GM18502 (cell line): ENCODE data around the gene SCYL2.
A peak's percentile ranks its signal among the peaks of the same experiment; 100 is the strongest.
"Not testable (repeated sequence)": the region's sequence is repeated elsewhere in the genome, so short reads cannot be mapped to it uniquely, and the experiment has no call there.

Experiments
- ATAC-seq: cut with Tn5 transposase; IDR thresholded peaks from one replicate; pipeline ENCODE4 v1.9.1; 2021; ENCODE audit warnings: mild to moderate bottlenecking; ENCODE audit not compliant: unreplicated experiment, poor library complexity

SCYL2 gene

GRCh38 chr12:100263131-100263530 is 3.8 kb upstream of the SCYL2 start:
- ATAC-seq, result no peak

- ATAC-seq, result not testable (repeated sequence)
These were observed 1.9 kb upstream of the SCYL2 start for GRCh38 chr12:100265107-100265506.

GRCh38 chr12:100265732-100266584 is 1.0 kb upstream of the SCYL2 start:
- ATAC-seq, result peak; percentile 19

GRCh38 chr12:100266585-100266834 is 467 bp upstream of the SCYL2 start:
- peak; percentile 85 for ATAC-seq

GRCh38 chr12:100267603-100268281 is 765 bp downstream of the SCYL2 start:
- peak; percentile 4 for ATAC-seq

GRCh38 chr12:100268835-100269564 is 2.0 kb downstream of the SCYL2 start:
- no peak for ATAC-seq

GRCh38 chr12:100273782-100274181 is 6.8 kb downstream of the SCYL2 start:
- no peak for ATAC-seq

- no peak for ATAC-seq
These were observed 7.3 kb downstream of the SCYL2 start for GRCh38 chr12:100274291-100274690.

GRCh38 chr12:100279159-100279558 is 12.2 kb downstream of the SCYL2 start:
- ATAC-seq, result no peak

GRCh38 chr12:100279607-100280244 is 12.7 kb downstream of the SCYL2 start:
- no peak for ATAC-seq

- ATAC-seq, result not testable (repeated sequence)
These were observed 17.6 kb downstream of the SCYL2 start for GRCh38 chr12:100284556-100284955.

GRCh38 chr12:100289038-100289437 is 22.1 kb downstream of the SCYL2 start:
- no peak for ATAC-seq

GRCh38 chr12:100290016-100290415 is 23.0 kb downstream of the SCYL2 start:
- no peak for ATAC-seq

- ATAC-seq, result no peak
These were observed 26.0 kb downstream of the SCYL2 start for GRCh38 chr12:100293017-100293416.

GRCh38 chr12:100294366-100294765 is 27.4 kb downstream of the SCYL2 start:
- ATAC-seq, result not testable (repeated sequence)

GRCh38 chr12:100295764-100296555 is 29.0 kb downstream of the SCYL2 start:
- no peak for ATAC-seq

GRCh38 chr12:100302081-100302480 is 35.1 kb downstream of the SCYL2 start:
- ATAC-seq, result no peak

GRCh38 chr12:100303831-100304230 is 36.9 kb downstream of the SCYL2 start:
- ATAC-seq, result no peak

- not testable (repeated sequence) for ATAC-seq
These were observed 37.4 kb downstream of the SCYL2 start for GRCh38 chr12:100304334-100304733.

- not testable (repeated sequence) for ATAC-seq
These were observed 41.2 kb downstream of the SCYL2 start for GRCh38 chr12:100308138-100308537.
